B cell (primary cell): ENCODE data around the gene IL17RA. TPM values are rescaled to one million over a fixed set of nuclear protein-coding genes. Genes with fewer than 3 reads are reported as not detected.

Experiments
- ATAC-seq: fragments of 200-7000 bp; cut with Tn5 transposase; one replicate; pipeline ENCODE4 v1.10.0; 2021; ENCODE audit warnings: low read depth, mild to moderate bottlenecking, moderate number of reproducible peaks, moderate library complexity
- CTCF ChIA-PET: fragments of 350-600 bp; sonication (Branson Sonifier 250); formaldehyde crosslinking; loops from one replicate; lab custom pipeline; 2021; ENCODE audit warnings: antibody characterized with exemption, inconsistent platforms; lab: Charles Lee
- POLR2A ChIA-PET: fragments of 350-600 bp; sonication (Branson Sonifier 250); formaldehyde crosslinking; loops from one replicate; lab custom pipeline; 2021; ENCODE audit warnings: antibody characterized with exemption; lab: Charles Lee
- DNase-seq: peaks from one replicate; pipeline ENCODE4 v3.0.0; 2013
- H2AFZ ChIP-seq: 2 replicates; pipeline ENCODE4 v1.6.1; 2012; ENCODE audit warnings: mild to moderate bottlenecking, low read depth, low read length; ENCODE audit not compliant: insufficient read depth, poor library complexity, severe bottlenecking
- H3K27ac ChIP-seq, 2 donors: 1 replicate in 1 of 2; 2 replicates in 1 of 2; pipeline ENCODE4 v1.5.1; 2012 to 2013; ENCODE audit warnings: low read length in 2 of 2, mild to moderate bottlenecking in 2 of 2, moderate library complexity in 1 of 2
- H3K27me3 ChIP-seq, 4 experiments: fragments of 200-600 bp in 1 of 4; sonication (generic) in 1 of 4; replicated peaks in 1 of 4; 1 replicate in 2 of 4; 2 replicates in 2 of 4; pipeline versions ENCODE4 v1.6.1 to v1.7.0; 2013 to 2016; ENCODE audit warnings: low read length in 3 of 4, mild to moderate bottlenecking in 2 of 4, mixed read lengths in 1 of 4, moderate library complexity in 1 of 4; ENCODE audit not compliant: insufficient read depth in 4 of 4, control insufficient read depth in 3 of 4; ENCODE audit errors: control extremely low read depth in 1 of 4
- H3K36me3 ChIP-seq, 2 experiments: replicated peaks in 1 of 2; 1 replicate in 1 of 2; 2 replicates in 1 of 2; pipeline versions ENCODE4 v1.6.1 to v1.7.1; 2013; ENCODE audit warnings: low read length in 1 of 2; ENCODE audit not compliant: insufficient read depth in 2 of 2, control insufficient read depth in 1 of 2; ENCODE audit errors: control extremely low read depth in 1 of 2, extremely low read depth in 1 of 2
- H3K4me1 ChIP-seq, 2 donors: fragments of 200-600 bp in 1 of 2; sonication (generic) in 1 of 2; 1 replicate in 1 of 2; 2 replicates in 1 of 2; pipeline versions ENCODE4 v1.5.1 to v1.6.1; 2013 to 2017; ENCODE audit warnings: low read length in 2 of 2; ENCODE audit not compliant: control insufficient read depth in 2 of 2, insufficient read depth in 2 of 2
- H3K4me2 ChIP-seq: replicated peaks from 2 replicates; pipeline ENCODE3; 2012; ENCODE audit warnings: mild to moderate bottlenecking, low read depth, low read length; ENCODE audit not compliant: poor library complexity, severe bottlenecking
- H3K4me3 ChIP-seq, 5 experiments: fragments of 200-600 bp in 1 of 5; sonication (generic) in 1 of 5; 1 replicate in 3 of 5; 2 replicates in 2 of 5; pipeline versions ENCODE4 v1.5.1 to v1.7.0; 2011 to 2016; ENCODE audit warnings: low read length in 4 of 5, mild to moderate bottlenecking in 4 of 5, low read depth in 2 of 5, control low read depth in 1 of 5, moderate library complexity in 1 of 5; ENCODE audit not compliant: insufficient read depth in 1 of 5; ENCODE audit errors: control extremely low read depth in 1 of 5, extremely low read depth in 1 of 5
- H3K79me2 ChIP-seq: fragments of 200-600 bp; sonication (generic); one replicate; pipeline ENCODE4 v1.6.0; 2016; ENCODE audit warnings: low read length; ENCODE audit not compliant: control insufficient read depth, insufficient read depth
- H3K9ac ChIP-seq: fragments of 200-600 bp; sonication (generic); 2 replicates; pipeline ENCODE4 v1.6.1; 2017; ENCODE audit warnings: mild to moderate bottlenecking, low read length, moderate library complexity
- H3K9me3 ChIP-seq, 3 donors: one replicate each; pipeline versions ENCODE4 v1.6.1 to v1.7.1; 2013; ENCODE audit warnings: low read length in 2 of 3; ENCODE audit not compliant: control insufficient read depth in 2 of 3, insufficient read depth in 1 of 3; ENCODE audit errors: control extremely low read depth in 1 of 3
- H4K20me1 ChIP-seq: 2 replicates; pipeline ENCODE4 v1.6.0; 2012; ENCODE audit warnings: mild to moderate bottlenecking, low read length; ENCODE audit not compliant: insufficient read depth, control insufficient read depth, poor library complexity, severe bottlenecking
- H3K27ac Mint-ChIP-seq: one replicate; pipeline ENCODE4 v1.8.0; 2021; ENCODE audit warnings: mixed read lengths
- H3K27me3 Mint-ChIP-seq: one replicate; pipeline ENCODE4 v1.8.0; 2021; ENCODE audit warnings: mixed read lengths
- H3K4me1 Mint-ChIP-seq: one replicate; pipeline ENCODE4 v1.8.0; 2021; ENCODE audit warnings: mixed read lengths
- H3K4me3 Mint-ChIP-seq: one replicate; pipeline ENCODE4 v1.8.0; 2021; ENCODE audit warnings: mixed read lengths
- H3K9me3 Mint-ChIP-seq: one replicate; pipeline ENCODE4 v1.8.0; 2022; ENCODE audit warnings: mixed read lengths; ENCODE audit not compliant: insufficient read depth
- CTCF ChIP-seq: fragments of 200-600 bp; IDR thresholded peaks from one replicate; pipeline ENCODE4 v1.8.0; 2022; ENCODE audit warnings: antibody characterized with exemption, mild to moderate bottlenecking
- EZH2 ChIP-seq: IDR thresholded peaks from 2 replicates; pipeline ENCODE4 v1.6.1; 2012; ENCODE audit warnings: borderline replicate concordance, low read depth, mild to moderate bottlenecking, moderate library complexity, low read length; ENCODE audit not compliant: insufficient read depth, poor library complexity, severe bottlenecking
- WGBS: methylation state at CpG from one replicate; pipeline ENCODE4 v1.1.5; 2013; ENCODE audit warnings: missing lambda C conversion rate; ENCODE audit not compliant: insufficient coverage; 5-methylcytosine and 5-hydroxymethylcytosine counted together
- intact Hi-C: fragments of 100-400 bp; cut with micrococcal nuclease; formaldehyde crosslinking; loops from one replicate; pipeline ENCODE4 v1.10.0; 2022
- polyA plus RNA-seq: library from polyadenylated mRNA; depleted of rRNA; stranded (reverse); fragments of >200 nt; gene quantifications from 2 replicates; pipeline ENCODE4 v1.2.3, GENCODE V29; 2012
- total RNA-seq, 2 donors: library from RNA; stranded (reverse); fragments of 120-200 nt in 1 of 2; gene quantifications; 1 replicate in 1 of 2; 2 replicates in 1 of 2; pipeline versions ENCODE4 v1.2.3 to v1.2.4, GENCODE V29; 2013 to 2022

Gene IL17RA
- total and polyA plus RNA-seq, 2 donors (not counting 1 experiment from before 2014, with no cell fraction given): 8.1 to 24.6 TPM

DNA sequence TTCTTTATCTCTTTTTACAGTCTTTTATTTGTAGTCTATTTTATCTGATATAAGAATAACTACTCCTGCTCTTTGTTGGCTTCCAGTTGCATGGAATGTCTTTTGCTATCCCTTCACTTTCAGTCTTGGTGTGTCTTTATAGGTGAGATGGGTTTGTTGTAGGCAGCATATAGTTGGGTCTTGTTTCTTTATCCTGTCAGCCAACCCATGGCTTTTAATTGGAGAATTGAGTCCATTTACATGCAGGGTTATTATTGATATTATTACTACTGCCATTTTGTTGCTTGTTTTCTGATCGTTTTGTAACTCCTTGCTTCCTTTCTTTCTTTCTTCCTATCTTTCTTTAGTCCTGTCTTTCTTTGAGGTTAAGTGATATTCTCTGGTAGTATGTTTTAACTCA is 11.9 kb upstream of the IL17RA start:
- no peak for TF ChIP-seq CTCF
- TF ChIP-seq EZH2: no peak
- DNase-seq: no peak
- Histone ChIP-seq H3K27ac (no peak overlapping the region), H3K9ac (no peak overlapping the region), H3K36me3 (no peaks in the 10 kb centered on the region), H3K4me1 (no peaks in the 10 kb centered on the region), H3K4me3 (no peak overlapping the region), H4K20me1 (no peaks in the 10 kb centered on the region), H3K79me2 (no peaks in the 10 kb centered on the region), H3K4me2 (no peak overlapping the region), H3K9me3 (no peaks in the 10 kb centered on the region), H3K27me3 (peaks cover 0 to 9% (median 1%) of the 10 kb centered on the region in 4 experiments), H2AFZ (no peak overlapping the region)
- WGBS: no CpG with 5 or more reads among the region's 1 CpG
- ChIA-PET POLR2A (no interaction called here), CTCF (interaction anchor here (0.6 to 6.3 kb wide), 3 partner anchors 28 to 429 kb away, joined by 3 to 58 read pairs (median 3); no protein-coding TSS in a partner anchor)
- Mint-ChIP-seq H3K9me3 (no peaks in the 10 kb centered on the region), H3K27me3 (no peaks in the 10 kb centered on the region), H3K27ac (no peak overlapping the region), H3K4me1 (no peaks in the 10 kb centered on the region), H3K4me3 (no peak overlapping the region)
- intact Hi-C loops: no loop called here
- ATAC-seq: no peak

DNA sequence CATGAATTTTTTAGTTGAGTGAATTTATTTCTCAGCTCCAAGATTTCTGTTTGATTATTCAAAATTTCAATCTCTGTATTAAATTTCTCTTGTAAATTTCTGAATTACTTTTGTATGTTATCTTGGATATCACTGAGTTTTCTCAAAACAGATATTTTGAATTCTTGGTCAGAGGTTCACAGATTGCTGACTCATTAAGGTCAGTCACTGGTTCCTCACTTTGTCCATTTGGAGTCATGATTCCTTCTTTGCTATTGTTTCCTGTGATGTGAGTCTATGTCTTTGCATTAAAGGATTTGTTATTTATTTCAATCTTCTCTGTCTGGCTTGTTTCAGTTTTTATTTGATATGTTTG is 10.2 kb upstream of the IL17RA start:
- Histone ChIP-seq H2AFZ (no peak overlapping the region), H3K36me3 (no peaks in the 10 kb centered on the region), H3K9me3 (no peaks in the 10 kb centered on the region), H3K4me2 (no peak overlapping the region), H3K4me1 (no peaks in the 10 kb centered on the region), H3K27me3 (peaks cover 0 to 9% (median 1%) of the 10 kb centered on the region in 4 experiments), H3K4me3 (no peak overlapping the region), H4K20me1 (no peaks in the 10 kb centered on the region), H3K27ac (no peak overlapping the region), H3K79me2 (no peaks in the 10 kb centered on the region), H3K9ac (no peak overlapping the region)
- no peak for ATAC-seq
- intact Hi-C loops: loop anchor here (1.0 kb wide), 2 partner anchors 97 to 427 kb away; no protein-coding TSS in a partner anchor
- ChIA-PET POLR2A (no interaction called here), CTCF (interaction anchor here (0.7 to 6.3 kb wide), 18 partner anchors 9 to 668 kb away, joined by 3 to 72 read pairs (median 4); no protein-coding TSS in a partner anchor)
- TF ChIP-seq EZH2: no peak
- TF ChIP-seq CTCF: no peak
- Mint-ChIP-seq H3K9me3 (no peaks in the 10 kb centered on the region), H3K4me3 (no peak overlapping the region), H3K27me3 (no peaks in the 10 kb centered on the region), H3K27ac (no peak overlapping the region), H3K4me1 (no peaks in the 10 kb centered on the region)
- no peak for DNase-seq
